GM19023 (cell line): ENCODE data around the gene TAX1BP3.
"Not testable (repeated sequence)": the region's sequence is repeated elsewhere in the genome, so short reads cannot be mapped to it uniquely, and the experiment has no call there.

Source experiments
- ATAC-seq: cut with Tn5 transposase; IDR thresholded peaks from one replicate; pipeline ENCODE4 v1.9.1; 2021; ENCODE audit warnings: mild to moderate bottlenecking, moderate library complexity; ENCODE audit not compliant: unreplicated experiment

TAX1BP3 gene

GRCh38 chr17:3668279-3669084 is at the start of gene TAX1BP3, which contains the start of gene EMC6:
TSS of gene TAX1BP3 (minus strand) at chr17:3668578. CDS start at chr17:3668526, 52 bp downstream.
TSS of gene EMC6 (plus strand) at chr17:3668812. CDS start at chr17:3669147, 335 bp downstream.
- peak; percentile 86 for ATAC-seq

GRCh38 chr17:3715296-3715695 is 46.9 kb upstream of the TAX1BP3 start:
- ATAC-seq: no peak

GRCh38 chr17:3712811-3713463 is 44.6 kb upstream of the TAX1BP3 start:
- ATAC-seq: no peak

DNA sequence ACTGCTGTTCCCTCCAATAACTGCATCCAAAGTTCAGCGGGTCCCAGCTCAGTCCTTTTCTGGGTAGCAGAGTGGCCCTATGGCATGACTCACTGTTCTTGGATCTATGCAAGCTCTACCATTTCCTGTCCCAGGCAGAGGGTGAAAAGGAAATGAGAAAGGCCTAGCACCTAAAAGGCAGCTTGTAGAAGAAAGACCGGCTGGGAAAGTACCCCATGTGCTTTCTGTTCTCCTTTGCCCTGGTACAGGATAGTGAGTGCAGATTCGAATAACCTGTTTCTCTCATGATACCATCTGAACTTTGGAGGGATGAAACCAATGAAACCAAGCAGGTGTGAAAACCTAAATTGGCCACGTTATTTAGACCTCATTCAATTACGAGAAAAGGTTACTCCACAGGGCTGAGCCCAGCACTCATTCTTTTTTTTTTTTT is 42.6 kb upstream of the TAX1BP3 start:
- peak; percentile 88 for ATAC-seq

- no peak for ATAC-seq
Measured at GRCh38 chr17:3708366-3708765, 40.0 kb upstream of the TAX1BP3 start.

- not testable (repeated sequence) for ATAC-seq
Measured at GRCh38 chr17:3705718-3705984, 37.3 kb upstream of the TAX1BP3 start.

DNA sequence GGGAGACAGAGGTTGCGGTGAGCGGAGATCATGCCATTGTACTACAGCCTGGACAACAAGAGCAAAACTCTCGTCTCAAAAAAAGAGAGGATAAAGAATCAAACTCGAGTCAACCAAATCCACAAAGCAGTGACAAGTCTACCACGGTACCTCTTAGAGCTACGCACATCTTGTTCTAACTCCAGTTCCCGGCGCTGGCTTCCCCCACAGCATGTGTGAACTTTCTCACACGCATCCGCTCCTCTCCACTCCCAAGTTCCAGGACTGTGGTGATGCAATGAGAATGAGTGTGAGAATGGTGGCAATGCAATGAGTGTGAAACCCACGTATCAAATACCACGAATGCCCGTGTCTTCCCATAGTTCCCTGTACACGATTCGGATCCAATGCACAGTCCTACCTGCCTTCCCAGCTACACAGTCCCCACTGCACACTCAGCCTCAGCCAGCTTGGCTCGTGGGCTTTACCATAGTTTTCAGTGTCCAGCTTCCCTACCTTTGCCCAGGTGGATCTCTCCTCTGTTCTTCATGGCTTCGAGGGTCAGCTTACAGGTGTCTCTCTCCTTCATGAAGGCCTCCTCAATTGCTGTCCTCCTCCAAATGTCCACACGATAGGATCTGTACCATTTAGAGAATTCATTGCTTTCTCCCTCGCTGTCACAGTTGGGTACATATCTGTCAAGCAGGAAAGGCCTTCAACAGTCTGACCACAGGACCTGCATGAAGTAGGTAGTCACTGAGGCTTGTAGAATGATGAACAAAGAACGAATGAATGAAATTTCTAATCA is 36.7 kb upstream of the TAX1BP3 start:
- ATAC-seq: no peak

DNA sequence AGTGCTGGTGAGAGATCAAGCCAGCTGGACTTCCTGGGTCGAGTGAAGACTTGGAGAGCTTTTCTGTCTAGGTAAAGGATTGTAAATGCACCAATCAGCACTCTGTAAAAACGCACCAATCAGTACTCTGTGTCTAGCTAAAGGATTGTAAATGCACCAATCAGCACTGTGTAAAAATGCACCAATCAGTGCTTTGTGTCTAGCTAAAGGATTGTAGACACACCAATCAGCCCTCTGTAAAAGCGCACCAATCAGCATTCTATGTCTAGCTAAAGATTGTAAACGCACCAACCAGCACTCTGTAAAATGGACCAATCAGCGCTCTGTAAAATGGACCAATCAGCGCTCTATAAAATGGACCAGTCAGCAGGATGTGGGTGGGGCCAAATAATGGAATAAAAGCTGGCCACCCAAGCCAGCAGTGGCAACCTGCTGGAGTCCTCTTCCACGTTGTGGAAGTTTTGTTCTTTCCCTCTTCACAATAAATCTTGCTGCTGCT is 33.7 kb upstream of the TAX1BP3 start:
- not testable (repeated sequence) for ATAC-seq

DNA sequence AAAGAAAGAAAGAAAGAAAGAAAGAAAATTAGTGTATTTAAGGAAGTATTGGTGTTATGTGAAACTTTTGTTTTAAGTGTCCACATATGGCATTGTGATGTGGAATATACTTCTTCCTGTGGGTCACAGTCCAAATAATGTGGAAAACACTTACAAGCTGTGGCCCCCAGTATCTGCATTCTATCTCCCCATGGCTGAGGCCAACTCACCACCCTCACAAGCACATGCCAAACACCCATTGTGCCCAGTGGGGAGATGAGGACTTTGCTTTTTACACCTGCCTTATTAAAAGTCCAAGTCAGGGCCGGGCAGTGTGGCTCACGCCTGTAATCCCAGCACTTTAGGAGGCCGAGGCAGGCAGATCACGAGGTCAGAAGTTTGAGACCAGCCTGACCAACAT is 31.6 kb upstream of the TAX1BP3 start:
- ATAC-seq: no peak

- no peak for ATAC-seq
Measured at GRCh38 chr17:3698139-3698538, 29.8 kb upstream of the TAX1BP3 start.

GRCh38 chr17:3697103-3697476 is 28.7 kb upstream of the TAX1BP3 start:
- ATAC-seq: no peak

DNA sequence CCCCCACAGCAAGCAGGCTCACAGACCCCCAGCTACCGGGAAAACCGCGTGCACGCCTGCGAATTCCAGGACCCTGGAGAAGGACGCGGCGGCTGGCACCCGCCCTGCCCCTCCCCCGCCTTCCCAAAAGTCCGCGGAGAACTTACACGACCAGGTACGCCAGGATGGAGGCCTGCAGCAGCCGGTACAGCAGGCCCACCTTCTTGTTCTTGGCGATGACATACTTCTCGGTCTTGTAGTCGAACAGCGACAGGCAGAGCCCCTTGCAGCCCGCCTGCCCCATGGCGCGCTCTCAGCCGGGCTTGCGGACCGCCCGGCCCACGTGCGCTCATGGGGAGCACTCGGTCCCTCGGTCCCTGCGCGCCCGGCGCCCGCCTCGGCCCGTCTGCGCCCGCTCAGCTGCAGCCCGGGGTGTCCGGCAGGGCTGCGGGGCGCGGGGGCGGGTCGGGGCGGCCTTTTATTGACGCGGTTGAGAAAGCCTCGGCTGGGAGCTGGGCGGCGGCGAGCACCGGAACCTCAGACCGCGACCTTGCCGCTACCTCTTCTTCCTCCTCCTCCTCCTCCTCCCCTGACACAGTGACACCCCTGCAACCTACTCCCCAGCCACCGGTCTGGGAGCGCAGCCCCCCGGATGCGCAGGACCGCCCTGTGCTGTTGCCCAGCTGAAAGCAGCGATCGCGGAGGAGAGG is 27.5 kb upstream of the TAX1BP3 start, which contains the start of gene P2RX5:
Gene P2RX5, minus strand, starts transcription at position 433 of the 689 bp plus-strand sequence. Its CDS starts 150 bp downstream, at position 283.
- ATAC-seq: no peak

- ATAC-seq: no peak
Measured at GRCh38 chr17:3695129-3695722, 26.8 kb upstream of the TAX1BP3 start.

DNA sequence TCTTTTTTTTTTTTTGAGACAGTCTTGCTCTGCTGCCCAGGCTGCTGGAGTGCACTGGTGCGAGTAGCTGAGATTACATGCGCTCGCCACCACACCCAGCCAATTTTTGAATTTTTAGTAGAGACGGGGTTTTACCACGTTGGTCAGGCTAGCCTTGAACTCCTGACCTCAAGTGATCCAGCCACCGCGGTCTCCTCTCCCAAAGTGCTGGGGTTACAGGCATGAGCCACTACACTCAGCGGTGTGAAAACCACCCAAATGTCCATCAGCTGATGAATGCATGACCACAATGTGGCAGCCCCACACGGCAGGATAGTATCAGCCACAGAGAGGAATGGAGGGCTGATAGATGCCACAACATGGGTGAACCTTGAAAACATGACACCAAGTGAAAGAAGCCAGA is 25.5 kb upstream of the TAX1BP3 start:
- ATAC-seq: peak; percentile 58

DNA sequence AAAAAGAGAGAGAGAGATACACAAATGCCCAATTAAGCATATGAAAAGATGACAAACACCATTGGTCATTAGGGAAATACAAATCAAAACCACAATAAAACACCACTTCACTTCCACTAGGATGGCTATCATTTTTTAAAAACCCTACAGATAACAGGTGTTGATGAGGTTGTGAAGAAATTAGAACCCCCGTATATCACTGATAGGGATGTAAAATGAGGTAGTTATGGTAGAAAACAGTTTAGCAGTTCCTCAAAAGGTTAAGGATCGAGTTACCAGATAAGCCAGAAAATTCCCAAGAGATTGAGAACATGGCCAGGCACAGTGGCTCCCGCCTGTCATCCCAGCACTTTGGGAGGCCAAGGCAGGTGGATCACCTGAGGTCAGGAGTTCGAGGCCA is 24.8 kb upstream of the TAX1BP3 start:
- no peak for ATAC-seq

DNA sequence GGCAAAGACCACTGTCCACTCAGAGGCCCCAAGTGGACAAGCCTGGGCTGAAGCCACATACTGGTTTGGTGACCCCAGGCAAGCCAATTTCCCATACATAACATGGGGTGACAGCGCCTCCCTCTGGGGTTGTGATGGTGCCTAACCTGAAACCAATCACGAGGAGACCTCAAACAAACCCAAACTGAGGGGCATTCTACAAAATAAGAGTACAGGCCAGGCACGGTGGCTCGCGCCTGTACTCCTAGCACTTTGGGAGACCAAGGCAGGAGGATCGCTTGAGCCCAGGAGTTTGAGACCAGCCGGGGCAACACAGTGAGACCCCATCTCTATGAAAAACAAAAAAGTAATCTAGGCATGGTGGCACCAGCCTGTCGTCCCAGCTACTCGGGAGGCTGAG is 24.0 kb upstream of the TAX1BP3 start:
- no peak for ATAC-seq

GRCh38 chr17:3691617-3692067 is 23.3 kb upstream of the TAX1BP3 start:
- ATAC-seq: no peak

DNA sequence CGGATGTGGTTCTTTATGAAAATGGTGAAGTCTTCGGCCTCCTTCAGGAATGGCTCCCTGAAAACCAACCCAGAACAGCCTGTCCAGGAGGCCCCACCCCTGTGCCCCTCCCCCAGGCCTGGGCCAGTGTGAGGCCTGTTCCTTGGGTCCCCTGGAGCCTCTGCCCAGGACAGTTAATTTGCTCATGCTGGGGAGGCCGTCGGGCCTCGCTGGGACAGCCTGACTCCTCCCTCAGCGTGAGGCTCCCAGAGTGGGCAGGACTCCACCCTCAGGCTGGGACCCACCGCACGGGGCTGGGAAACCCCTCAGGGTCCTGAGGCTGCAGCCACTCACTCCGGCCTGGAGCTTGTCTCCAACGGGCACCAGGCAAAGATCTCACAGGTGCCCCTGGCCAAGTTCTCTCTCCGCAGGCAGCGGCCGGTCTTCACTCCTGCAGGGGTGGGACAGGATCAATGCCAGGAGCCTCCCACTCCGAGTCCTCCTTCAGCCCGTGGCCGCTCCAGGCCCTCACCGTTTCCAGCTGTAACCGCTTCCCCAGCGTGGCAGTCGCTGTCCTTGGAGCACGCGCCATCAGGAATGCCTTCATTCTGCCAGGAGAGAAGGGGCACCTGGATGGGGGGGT is 21.8 kb upstream of the TAX1BP3 start:
- no peak for ATAC-seq

- ATAC-seq: no peak
Measured at GRCh38 chr17:3689262-3690093, 21.1 kb upstream of the TAX1BP3 start.
